Measurements from ENCODE around the gene PADI1.

PADI1 gene

GRCh38 chr1:17198476-17199258 is 6.3 kb upstream of the PADI1 start:
- no peak for DNase-seq

- DNase-seq: no peak
Observed at GRCh38 chr1:17199267-17200044, 5.5 kb upstream of the PADI1 start.

GRCh38 chr1:17200246-17200645 is 4.7 kb upstream of the PADI1 start:
- no peak for DNase-seq

DNA sequence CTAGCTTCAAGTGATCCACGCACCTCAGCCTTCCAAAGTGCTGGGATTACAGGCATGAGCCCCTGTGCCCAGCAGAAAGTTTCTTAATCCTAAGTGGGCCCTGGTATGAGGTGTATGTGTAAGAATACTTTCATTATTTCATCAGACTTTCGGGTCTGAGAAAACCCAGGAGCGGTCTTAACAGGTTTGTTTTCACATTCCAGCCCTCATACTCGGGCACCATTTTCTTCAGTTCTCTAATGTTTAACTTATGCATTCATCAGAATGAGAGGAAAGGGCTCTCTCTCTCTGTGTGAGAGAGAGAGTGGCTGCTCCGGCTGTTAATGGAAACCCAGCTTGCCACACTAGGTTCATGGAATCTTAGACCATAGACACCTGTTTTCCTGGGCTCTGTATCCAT is 4.2 kb upstream of the PADI1 start:
- no peak for DNase-seq

- no peak for DNase-seq
Observed at GRCh38 chr1:17201201-17202021, 3.5 kb upstream of the PADI1 start.

GRCh38 chr1:17205652-17206051 is 724 bp downstream of the PADI1 start:
- no peak for DNase-seq

GRCh38 chr1:17206196-17206595 is 1.3 kb downstream of the PADI1 start:
- no peak for DNase-seq

GRCh38 chr1:17207046-17207445 is 2.1 kb downstream of the PADI1 start:
- DNase-seq: no peak

DNA sequence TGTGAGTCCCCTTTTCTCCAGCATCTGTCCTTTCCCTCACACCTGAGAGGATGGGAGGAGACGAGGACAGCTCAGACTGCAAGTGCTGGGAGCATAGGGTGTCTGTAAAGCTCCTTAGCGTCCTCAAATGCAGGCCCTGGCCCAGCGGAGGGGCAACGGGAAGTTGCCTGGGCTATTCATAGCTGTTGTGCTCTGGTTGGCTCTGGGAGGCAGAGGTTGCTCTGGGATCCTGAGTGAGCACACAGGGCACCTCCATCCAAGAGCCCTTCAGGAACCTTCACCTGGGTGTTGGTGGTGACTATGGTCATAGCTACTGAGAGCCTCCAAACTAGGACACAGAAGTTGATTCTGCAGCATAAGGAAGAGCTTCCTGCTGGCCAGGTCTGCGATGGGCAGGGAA is 2.6 kb downstream of the PADI1 start:
- no peak for DNase-seq

GRCh38 chr1:17207966-17208418 is 3.1 kb downstream of the PADI1 start:
- no peak for DNase-seq

DNA sequence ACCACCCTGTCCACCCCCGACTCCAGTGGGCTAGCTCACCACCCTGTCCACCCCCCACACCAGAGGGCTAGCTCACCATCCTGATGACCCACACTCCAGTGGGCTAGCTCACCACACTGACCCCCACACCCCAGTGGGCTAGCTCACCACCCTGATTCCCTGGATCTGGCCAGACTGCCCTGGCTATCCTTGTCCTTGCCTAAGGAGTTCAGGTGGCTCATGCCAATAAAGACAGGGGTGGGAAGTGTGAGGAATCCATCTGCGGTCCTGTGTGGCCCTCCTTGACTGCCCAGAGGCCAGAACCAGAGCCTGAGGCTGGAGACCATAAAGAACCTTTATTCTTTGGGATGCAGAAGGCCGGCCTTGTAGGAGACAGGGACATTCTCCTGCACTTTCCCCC is 3.6 kb downstream of the PADI1 start:
- DNase-seq: no peak

- no peak for DNase-seq
Observed at GRCh38 chr1:17209430-17209829, 4.5 kb downstream of the PADI1 start.

DNA sequence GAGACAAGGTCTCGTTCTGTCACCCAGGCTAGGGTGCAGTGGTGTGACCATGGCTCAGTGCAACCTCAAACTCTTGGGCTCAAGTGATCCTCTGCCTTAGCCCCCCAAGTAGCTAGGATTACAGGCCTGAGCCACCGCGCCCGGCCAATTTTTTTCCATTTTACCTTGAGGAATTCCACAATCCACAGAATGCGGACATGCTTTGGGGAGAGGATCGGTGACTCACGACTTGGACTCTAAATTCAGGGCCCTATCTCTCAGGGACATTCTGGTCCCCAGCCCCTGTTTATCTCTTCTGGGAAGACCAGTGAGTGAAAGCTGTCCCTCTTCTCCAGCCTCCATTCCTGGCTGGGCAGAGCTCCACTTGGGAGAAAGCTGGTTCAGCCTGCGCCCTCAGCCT is 5.2 kb downstream of the PADI1 start:
- DNase-seq: no peak

DNA sequence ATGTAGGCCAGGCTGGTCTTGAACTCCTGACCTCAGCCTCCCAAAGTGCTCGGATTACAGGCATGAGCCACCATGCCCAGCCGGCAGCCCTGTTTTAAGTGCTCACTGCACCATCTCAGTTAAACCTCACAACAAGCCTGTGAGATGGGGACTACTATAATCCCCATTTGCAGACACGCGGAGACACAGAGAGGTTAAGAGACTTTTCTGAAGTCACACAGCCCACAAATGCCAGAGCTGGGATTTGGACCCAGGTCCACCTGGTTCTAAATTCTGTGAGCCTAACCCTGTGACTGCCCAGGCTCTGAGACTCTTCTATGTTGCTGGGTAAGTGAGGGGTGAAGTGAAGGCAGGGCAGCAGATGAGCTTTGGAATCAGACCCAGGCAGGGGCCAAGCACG is 6.4 kb downstream of the PADI1 start:
- DNase-seq: no peak

DNA sequence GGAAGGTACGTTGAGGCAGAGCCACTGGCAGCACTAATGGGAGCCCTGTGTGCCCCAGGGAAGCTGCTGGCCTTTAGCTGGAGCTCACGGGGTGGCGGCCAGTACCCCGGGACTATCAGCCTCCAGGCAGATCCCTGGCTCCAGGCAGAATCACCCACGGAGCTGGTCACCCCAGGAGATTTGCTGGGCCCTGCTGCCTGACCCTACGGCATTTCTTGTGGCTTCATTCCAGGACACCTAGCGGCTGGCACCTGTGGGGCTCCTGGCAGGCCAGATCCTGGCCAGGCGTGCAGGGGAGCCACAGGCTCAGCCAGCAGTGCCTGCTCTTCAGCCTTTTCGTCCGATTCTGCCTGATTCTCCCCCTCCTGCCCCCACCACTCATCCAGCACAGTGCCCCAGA is 7.1 kb downstream of the PADI1 start:
- no peak for DNase-seq

GRCh38 chr1:17212487-17213121 is 7.7 kb downstream of the PADI1 start:
- DNase-seq: peak; percentile 81

- no peak for DNase-seq
Observed at GRCh38 chr1:17213148-17213781, 8.3 kb downstream of the PADI1 start.

- DNase-seq: no peak
Observed at GRCh38 chr1:17213782-17214148, 8.8 kb downstream of the PADI1 start.

DNA sequence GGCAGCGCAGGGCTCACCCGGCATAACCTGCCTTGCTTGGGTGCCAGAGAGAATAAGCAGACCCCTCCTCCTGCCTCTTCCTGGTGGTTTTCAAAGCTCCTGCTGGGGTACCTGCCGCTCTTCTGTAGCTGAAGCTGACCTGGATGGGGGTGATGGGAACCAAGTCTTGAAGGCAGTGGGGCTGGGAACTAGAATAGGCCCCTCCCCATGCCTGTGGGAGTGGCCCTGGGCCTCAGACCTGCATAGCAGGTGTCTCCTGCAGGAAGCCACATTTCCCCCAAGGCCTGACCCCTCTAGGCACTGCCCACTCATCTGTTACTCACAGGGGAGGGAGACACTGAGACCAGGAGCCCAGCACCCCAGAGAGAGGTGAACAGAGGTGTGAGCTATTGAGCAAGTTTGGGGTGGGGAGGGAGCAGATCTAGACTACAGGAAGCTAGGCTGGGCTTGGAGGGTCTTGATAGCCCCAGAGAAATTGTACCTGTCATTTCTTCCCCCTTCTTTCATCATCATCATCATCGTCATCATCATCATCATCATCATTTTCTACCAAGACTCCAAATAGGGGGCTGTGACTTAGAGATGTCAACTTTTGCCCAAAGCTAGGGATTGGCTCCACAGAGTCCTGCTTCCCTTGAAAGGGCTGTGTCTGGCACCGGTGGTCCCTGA is 10.1 kb downstream of the PADI1 start:
- DNase-seq: no peak

DNA sequence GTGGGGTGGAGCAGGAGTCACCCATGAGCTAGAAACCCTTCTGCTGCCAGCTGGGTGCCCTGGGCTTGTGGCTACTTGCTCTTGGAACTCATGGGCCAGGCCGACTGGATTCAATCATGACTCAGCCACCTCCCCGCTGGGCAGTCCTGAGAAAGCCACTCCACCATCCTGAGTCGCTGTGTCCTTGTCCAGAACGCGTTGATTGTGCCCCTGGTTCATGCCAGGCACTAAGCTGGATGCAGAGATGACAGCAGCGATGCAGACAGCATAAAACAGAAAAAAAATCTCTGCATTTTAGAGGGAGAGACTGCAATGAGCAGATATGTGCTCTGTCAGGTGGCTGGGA is 10.6 kb downstream of the PADI1 start:
- no peak for DNase-seq

- no peak for DNase-seq
Observed at GRCh38 chr1:17216078-17216477, 11.2 kb downstream of the PADI1 start.

DNA sequence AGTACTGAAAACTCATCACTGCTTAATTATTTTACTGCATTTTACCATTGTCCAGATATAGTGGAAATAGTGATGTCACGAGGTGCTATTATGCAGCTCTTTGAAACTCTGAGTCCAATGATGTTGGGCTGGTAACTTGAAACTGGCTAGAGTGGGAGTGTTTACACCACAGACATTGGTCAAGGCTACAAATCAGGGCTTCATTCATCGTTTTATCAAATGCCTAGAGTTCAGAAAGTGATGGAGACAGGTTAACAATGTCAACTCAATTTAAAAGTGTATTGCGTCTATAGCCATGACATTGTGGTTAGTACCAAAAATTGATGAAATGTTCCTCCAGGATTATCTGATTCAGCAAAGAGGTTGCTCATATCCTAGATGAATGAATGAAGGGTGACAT is 12.7 kb downstream of the PADI1 start:
- no peak for DNase-seq
